SH-SY5Y (cell line): Measurements from ENCODE around the gene HRH3.

ENCODE experiments used
- GATA2 ChIP-seq: IDR thresholded peaks from 2 replicates; pipeline ENCODE4 v1.6.1; 2011; ENCODE audit warnings: mild to moderate bottlenecking, low read depth, low read length
- GATA3 ChIP-seq: IDR thresholded peaks from 2 replicates; pipeline ENCODE4 v1.6.1; 2011; ENCODE audit warnings: low read depth, mild to moderate bottlenecking, low read length, moderate library complexity

DNA sequence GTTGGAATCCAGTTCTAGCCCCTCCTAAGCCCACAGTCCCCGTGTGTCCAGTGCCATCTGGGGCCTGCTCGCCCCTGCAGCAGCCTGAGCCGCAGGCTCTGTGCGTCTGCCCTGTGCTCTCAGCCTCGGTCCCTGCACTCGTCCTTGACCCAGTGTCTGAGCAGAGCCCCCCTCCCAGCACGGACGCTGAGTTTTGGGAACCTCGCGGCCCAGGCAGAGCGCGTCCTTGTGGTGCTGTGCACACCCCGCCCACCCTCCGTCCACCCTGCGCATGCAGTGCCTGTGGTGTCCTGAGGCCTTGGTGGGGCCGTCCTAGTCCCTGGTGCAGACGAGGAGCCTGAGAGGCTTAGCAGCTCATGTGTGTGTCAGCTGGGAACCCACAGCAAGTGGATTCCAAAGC lies 49.8 kb upstream of the HRH3 start:
- no peak for TF ChIP-seq GATA3
- no peak for TF ChIP-seq GATA2
